ENCODE data around the gene PEAR1. TPM values are rescaled to one million over a fixed set of nuclear protein-coding genes. Genes with fewer than 3 reads are reported as not detected.

PEAR1 gene
- total RNA-seq, 4 donors from 2014 or later: 31.5 to 51.4 (median 39.7) TPM

- TF ChIP-seq POLR2A (IDR thresholded peaks at IDR 0.05): no peak
- no peak for TF ChIP-seq CTCF (IDR thresholded peaks at IDR 0.05)
- no peak for TF ChIP-seq EP300 (IDR thresholded peaks at IDR 0.05)
- no peaks in the 10 kb centered on the region for H3K36me3 ChIP-seq
- no peak for DNase-seq (ENCODE audit: low spot score in 2 of 2)
- 49 to 71% methylated on average over 3 of the region's 3 CpGs for WGBS, 2 donors
- H3K4me1 ChIP-seq: peaks cover 0 to 30% (median 17%) of the 10 kb centered on the region in 4 donors
- H3K27ac ChIP-seq: no peak overlapping the region
- H3K4me3 ChIP-seq: no peak overlapping the region
- H3K27me3 ChIP-seq: peaks cover 0 to 64% of the 10 kb centered on the region in 2 donors
- no peaks in the 10 kb centered on the region for H3K9me3 ChIP-seq
Measured at GRCh38 chr1:156857532-156857931, 36.0 kb upstream of the PEAR1 start.

- H3K9me3 ChIP-seq: no peaks in the 10 kb centered on the region
- H3K27ac ChIP-seq: no peak overlapping the region
- H3K4me1 ChIP-seq: peaks cover 0 to 28% (median 17%) of the 10 kb centered on the region in 4 donors
- 19 to 20% methylated on average over 5 of the region's 5 CpGs for WGBS, 2 donors
- no peak for DNase-seq (ENCODE audit: low spot score in 2 of 2)
- TF ChIP-seq CTCF (IDR thresholded peaks at IDR 0.05) (no peak), POLR2A (IDR thresholded peaks at IDR 0.05) (no peak), EP300 (IDR thresholded peaks at IDR 0.05) (no peak)
- H3K4me3 ChIP-seq: peak overlapping the region in 2 of 4 donors; percentile 20 to 37
- H3K36me3 ChIP-seq: no peaks in the 10 kb centered on the region
- H3K27me3 ChIP-seq: peaks cover 0 to 74% of the 10 kb centered on the region in 2 donors
Measured at GRCh38 chr1:156858555-156858956, 35.0 kb upstream of the PEAR1 start.

- Histone ChIP-seq H3K9me3 (no peaks in the 10 kb centered on the region), H3K27me3 (peaks cover 0 to 79% of the 10 kb centered on the region in 2 donors), H3K4me1 (peaks cover 0 to 28% (median 17%) of the 10 kb centered on the region in 4 donors), H3K27ac (no peak within 1 kb of the TSS), H3K4me3 (peak within 1 kb of the TSS in 3 of 4 donors; percentile 9 to 37 (median 28)), H3K36me3 (no peaks in the 10 kb centered on the region)
- DNase-seq (ENCODE audit: low spot score in 2 of 2): no peak
- WGBS, 2 donors: 3 to 5% methylated on average over 34 to 36 of the region's 39 CpGs
- TF ChIP-seq POLR2A (IDR thresholded peaks at IDR 0.05): no peak
- no peak for TF ChIP-seq EP300 (IDR thresholded peaks at IDR 0.05)
- no peak for TF ChIP-seq CTCF (IDR thresholded peaks at IDR 0.05)
Measured at GRCh38 chr1:156858959-156859522, 34.5 kb upstream of the PEAR1 start, which contains the start of gene INSRR. Gene INSRR, minus strand, starts transcription at chr1:156859117. Its CDS starts 496 bp downstream, at chr1:156858621.

GRCh38 chr1:156859523-156860112 lies 33.9 kb upstream of the PEAR1 start:
- no peaks in the 10 kb centered on the region for H3K36me3 ChIP-seq
- H3K4me3 ChIP-seq: peak overlapping the region in 3 of 4 donors; percentile 9 to 37 (median 28)
- DNase-seq (ENCODE audit: low spot score in 2 of 2): peak in 1 of 2 donors; percentile 8
- H3K9me3 ChIP-seq: no peaks in the 10 kb centered on the region
- H3K27ac ChIP-seq: no peak overlapping the region
- no peak for TF ChIP-seq POLR2A (IDR thresholded peaks at IDR 0.05)
- no peak for TF ChIP-seq EP300 (IDR thresholded peaks at IDR 0.05)
- no peak for TF ChIP-seq CTCF (IDR thresholded peaks at IDR 0.05)
- peaks cover 0 to 28% (median 17%) of the 10 kb centered on the region in 4 donors for H3K4me1 ChIP-seq
- H3K27me3 ChIP-seq: peaks cover 0 to 85% of the 10 kb centered on the region in 2 donors
- WGBS, 2 donors: 1 to 2% methylated on average over 17 to 31 of the region's 33 CpGs

- Histone ChIP-seq H3K27me3 (peaks cover 0 to 90% of the 10 kb centered on the region in 2 donors), H3K9me3 (no peaks in the 10 kb centered on the region), H3K36me3 (no peaks in the 10 kb centered on the region), H3K4me3 (peak overlapping the region in 3 of 4 donors; percentile 9 to 37 (median 28)), H3K27ac (no peak overlapping the region), H3K4me1 (peaks cover 0 to 28% (median 17%) of the 10 kb centered on the region in 4 donors)
- 0 to 1% methylated on average over 24 to 35 of the region's 35 CpGs for WGBS, 2 donors
- TF ChIP-seq CTCF (IDR thresholded peaks at IDR 0.05) (peak; percentile 58 to 87 (median 70)), EP300 (IDR thresholded peaks at IDR 0.05) (no peak)
- no peak for DNase-seq (ENCODE audit: low spot score in 2 of 2)
Measured at GRCh38 chr1:156860113-156860627, 33.3 kb upstream of the PEAR1 start.
